A549 (cell line): ENCODE data around the gene METTL23. TPM values are rescaled to one million over a fixed set of nuclear protein-coding genes. Genes with fewer than 3 reads are reported as not detected.

Experiments used
- ATAC-seq, 2 experiments: fragments of 200-7000 bp in 1 of 2; fragments of >200 bp in 1 of 2; cut with Nextera tagmentation in 1 of 2; cut with Tn5 transposase in 1 of 2; 3 replicates each; pipeline versions ENCODE4 v1.8.0 to v1.9.1; 2018 to 2020; ENCODE audit warnings: mild to moderate bottlenecking in 1 of 2, moderate library complexity in 1 of 2
- CTCF ChIA-PET: fragments of 300-600 bp; sonication (Branson Sonifier 250); formaldehyde crosslinking; extraction: SDS; loops from one replicate; lab custom pipeline; 2021; ENCODE audit warnings: antibody characterized with exemption, inconsistent platforms; lab: Yijun Ruan, JAX
- POLR2A ChIA-PET: fragments of 350-600 bp; formaldehyde crosslinking; extraction: SDS; loops from one replicate; lab custom pipeline; 2021; ENCODE audit warnings: antibody characterized with exemption, inconsistent platforms; lab: Yijun Ruan, JAX
- DNase-seq, 2 experiments: peaks; one replicate each; pipeline versions ENCODE4 v3.0.0 to v3.0.0-alpha.2; 2011 to 2016; ENCODE audit warnings: low read depth in 1 of 2, low spot score in 1 of 2
- FAIRE-seq: peaks from 2 replicates; lab custom pipeline; 2011; peaks lifted over from hg19 to GRCh38; lab: Jason Lieb, UNC
- H3K27ac ChIP-seq, 2 experiments: fragments of >200 bp; sonication (Bioruptor Twin); formaldehyde crosslinking; 3 replicates each; pipeline ENCODE4 v1.5.1; 2016 to 2017
- H3K4me1 ChIP-seq: fragments of >200 bp; sonication (Bioruptor Twin); formaldehyde crosslinking; 3 replicates; pipeline ENCODE4 v1.6.1; 2016
- H3K4me2 ChIP-seq: fragments of >200 bp; sonication (Bioruptor Twin); formaldehyde crosslinking; 3 replicates; pipeline ENCODE4 v1.6.1; 2016
- H3K4me3 ChIP-seq: fragments of >200 bp; sonication (Bioruptor Twin); formaldehyde crosslinking; 3 replicates; pipeline ENCODE4 v1.5.1; 2016
- H3K9me3 ChIP-seq: fragments of >200 bp; sonication (Bioruptor Twin); formaldehyde crosslinking; 3 replicates; pipeline ENCODE4 v1.6.1; 2016
- BHLHE40 ChIP-seq: IDR thresholded peaks from 2 replicates; pipeline ENCODE4 v1.6.1; 2012; ENCODE audit warnings: low read depth, low read length, inconsistent platforms
- CBX2 ChIP-seq: fragments of 200-600 bp; sonication (generic); IDR thresholded peaks from 2 replicates; pipeline ENCODE4 v1.6.1; 2016; ENCODE audit warnings: low read depth, mild to moderate bottlenecking, borderline replicate concordance
- CHD2 ChIP-seq: fragments of 150-350 bp; IDR thresholded peaks from 2 replicates; pipeline ENCODE4 v1.6.1; 2014; ENCODE audit warnings: low read length; ENCODE audit not compliant: partially characterized antibody
- E2F6 ChIP-seq: IDR thresholded peaks from 2 replicates; pipeline ENCODE4 v1.6.1; 2012; ENCODE audit warnings: low read depth, borderline replicate concordance
- EHMT2 ChIP-seq: fragments of 200-600 bp; sonication (generic); IDR thresholded peaks from 2 replicates; pipeline ENCODE4 v1.6.1; 2016; ENCODE audit warnings: antibody characterized with exemption, low read depth, mild to moderate bottlenecking, moderate library complexity
- HOXA7 ChIP-seq: fragments of 250-450 bp; sonication (Bioruptor Pico); IDR thresholded peaks from 2 replicates; pipeline ENCODE4 v1.5.0; 2020; ENCODE audit warnings: mild to moderate bottlenecking, moderate library complexity
- HOXB5 ChIP-seq: fragments of 250-450 bp; sonication (Bioruptor Pico); IDR thresholded peaks from 2 replicates; pipeline ENCODE4 v1.5.0; 2020; ENCODE audit warnings: mild to moderate bottlenecking, moderate library complexity
- JUN ChIP-seq, 2 experiments: fragments of >200 bp; sonication (Bioruptor Twin); formaldehyde crosslinking; IDR thresholded peaks; 2 replicates in 1 of 2; 3 replicates in 1 of 2; pipeline ENCODE4 v1.6.1; 2016 to 2017
- JUNB ChIP-seq: fragments of >200 bp; sonication (Bioruptor Twin); formaldehyde crosslinking; IDR thresholded peaks from 2 replicates; pipeline ENCODE4 v1.6.1; 2016
- MAFK ChIP-seq: fragments of 450-650 bp; IDR thresholded peaks from 2 replicates; pipeline ENCODE4 v1.6.1; 2014; ENCODE audit not compliant: partially characterized antibody
- NFE2L2 ChIP-seq: fragments of 150-350 bp; conservative IDR thresholded peaks from 2 replicates; pipeline ENCODE4 v1.6.1; 2014; ENCODE audit warnings: low read length
- PBX3 ChIP-seq: IDR thresholded peaks from 2 replicates; pipeline ENCODE4 v1.6.1; 2012
- PHF8 ChIP-seq: fragments of 200-600 bp; sonication (generic); IDR thresholded peaks from 2 replicates; pipeline ENCODE4 v1.6.1; 2016; ENCODE audit warnings: low read depth, mild to moderate bottlenecking, antibody characterized with exemption, moderate library complexity, borderline replicate concordance
- POLR2AphosphoS2 ChIP-seq: conservative IDR thresholded peaks from 2 replicates; pipeline ENCODE4 v1.6.1; 2012; ENCODE audit warnings: low read length, improper control_type of control experiment, inconsistent platforms
- RAD21 ChIP-seq, 2 experiments: fragments of >200 bp in 1 of 2; sonication (Bioruptor Twin) in 1 of 2; formaldehyde crosslinking in 1 of 2; IDR thresholded peaks in 1 of 2; conservative IDR thresholded peaks in 1 of 2; 2 replicates in 1 of 2; 3 replicates in 1 of 2; pipeline ENCODE4 v1.6.1; 2012 to 2018; ENCODE audit warnings: inconsistent platforms in 1 of 2
- RARB ChIP-seq: fragments of 250-450 bp; sonication (Bioruptor Pico); IDR thresholded peaks from 2 replicates; pipeline ENCODE4 v1.8.0; 2021; ENCODE audit warnings: mild to moderate bottlenecking, moderate library complexity
- RCOR1 ChIP-seq: fragments of 150-350 bp; IDR thresholded peaks from 2 replicates; pipeline ENCODE4 v1.6.1; 2014; ENCODE audit warnings: antibody characterized with exemption, low read length, low read depth
- RFX5 ChIP-seq: fragments of 450-650 bp; IDR thresholded peaks from 2 replicates; pipeline ENCODE4 v1.7.1; 2014; ENCODE audit warnings: antibody characterized with exemption, mild to moderate bottlenecking, moderate library complexity
- SMC3 ChIP-seq: fragments of >200 bp; sonication (Bioruptor Twin); formaldehyde crosslinking; IDR thresholded peaks from 3 replicates; pipeline ENCODE4 v1.6.1; 2018; ENCODE audit warnings: inconsistent platforms
- TFCP2L1 ChIP-seq: fragments of 250-450 bp; sonication (Bioruptor Pico); IDR thresholded peaks from 2 replicates; pipeline ENCODE4 v1.5.0; 2021; ENCODE audit warnings: mild to moderate bottlenecking
- USF2 ChIP-seq: fragments of 450-650 bp; IDR thresholded peaks from 2 replicates; pipeline ENCODE4 v1.6.1; 2014; ENCODE audit warnings: antibody characterized with exemption
- ZC3H11A ChIP-seq: fragments of 450-650 bp; IDR thresholded peaks from 2 replicates; pipeline ENCODE4 v1.6.1; 2014; ENCODE audit warnings: antibody characterized with exemption, mild to moderate bottlenecking
- ZNF302 ChIP-seq: fragments of 250-450 bp; sonication (Bioruptor Pico); IDR thresholded peaks from 2 replicates; pipeline ENCODE4 v1.9.0; 2021; ENCODE audit warnings: inconsistent platforms, mild to moderate bottlenecking, moderate library complexity
- ZSCAN20 ChIP-seq: fragments of 250-450 bp; sonication (Bioruptor Pico); IDR thresholded peaks from 2 replicates; pipeline ENCODE4 v1.8.0; 2022; ENCODE audit warnings: mild to moderate bottlenecking, moderate library complexity
- WGBS: methylation state at CpG from one replicate; pipeline ENCODE4 v1.1.6; 2017; ENCODE audit errors: missing lambda C conversion rate; 5-methylcytosine and 5-hydroxymethylcytosine counted together
- polyA plus RNA-seq, 4 experiments: library from polyadenylated mRNA; depleted of rRNA in 3 of 4; stranded (reverse); fragments of >200 nt; fragmentation: RNase III in 1 of 4; extraction: RNeasy Plus Mini Kit Qiagen cat#74134 plus additional on column Dnase treatment in 1 of 4; gene quantifications; 2 replicates in 3 of 4; 3 replicates in 1 of 4; pipeline ENCODE4 v1.2.3, GENCODE V29; 2011 to 2017

The METTL23 gene
- polyA plus RNA-seq, 2 of the 4 experiments (the other 2 are of a cell fraction) = 64.9 to 120 TPM

- DNase-seq = no peak
- H3K27ac ChIP-seq = no peak overlapping the region
- H3K4me2 ChIP-seq = no peak overlapping the region
- H3K4me3 ChIP-seq = no peak overlapping the region
- FAIRE-seq = no peak
- peaks cover 6% of the 10 kb centered on the region for H3K4me1 ChIP-seq
- 87% methylated on average over 13 of the region's 13 CpGs for WGBS
- POLR2A ChIA-PET = interaction anchor here (1.8 kb wide), 1 partner anchor 10 kb away, joined by 5 read pairs; the partner anchor contains the start of genes JMJD6 and METTL23
- no peak for TF ChIP-seq ZC3H11A
- TF ChIP-seq RFX5 = no peak
- TF ChIP-seq JUNB = no peak
- no peak for TF ChIP-seq CHD2
- no peak for TF ChIP-seq RAD21 (conservative IDR thresholded peaks at IDR 0.05 in 1 of 2, IDR thresholded peaks at IDR 0.05 in 1 of 2)
- no peak for TF ChIP-seq PBX3
- no peak for TF ChIP-seq JUN (IDR thresholded peaks at IDR 0.05)
- TF ChIP-seq ZNF302 (CRISPR knock-in tag) = no peak
- no peak for TF ChIP-seq NFE2L2
- no peak for TF ChIP-seq HOXB5
- TF ChIP-seq EHMT2 = no peak
- TF ChIP-seq POLR2AphosphoS2 = no peak
- no peak for TF ChIP-seq CBX2
- no peak for TF ChIP-seq BHLHE40
- TF ChIP-seq RCOR1 = no peak
- no peaks in the 10 kb centered on the region for H3K9me3 ChIP-seq
- CTCF ChIA-PET = interaction anchor here (0.9 to 26.0 kb wide), 14 partner anchors 9 to 225 kb away, joined by 3 to 456 read pairs (median 8); partner anchors contain the start of genes JMJD6 and METTL23
- ATAC-seq = no peak
Measured at GRCh38 chr17:76716146-76716838, 10.3 kb upstream of the METTL23 start.

GRCh38 chr17:76716839-76717215 lies 9.8 kb upstream of the METTL23 start:
- H3K27ac ChIP-seq = no peak overlapping the region
- ATAC-seq (no peak), FAIRE-seq (no peak), DNase-seq (no peak)
- H3K9me3 ChIP-seq = no peaks in the 10 kb centered on the region
- CTCF ChIA-PET = interaction anchor here (0.9 to 26.0 kb wide), 14 partner anchors 9 to 225 kb away, joined by 3 to 456 read pairs (median 8); partner anchors contain the start of genes JMJD6 and METTL23
- H3K4me2 ChIP-seq = no peak overlapping the region
- no peak for TF ChIP-seq PBX3
- no peak for TF ChIP-seq BHLHE40
- no peak for TF ChIP-seq ZSCAN20 (CRISPR knock-in tag)
- no peak for TF ChIP-seq JUN (IDR thresholded peaks at IDR 0.05)
- TF ChIP-seq PHF8 = no peak
- TF ChIP-seq MAFK = no peak
- no peak for TF ChIP-seq TFCP2L1
- TF ChIP-seq HOXA7 (CRISPR knock-in tag) = no peak
- TF ChIP-seq RARB (CRISPR knock-in tag) = no peak
- TF ChIP-seq USF2 = no peak
- TF ChIP-seq POLR2AphosphoS2 = no peak
- TF ChIP-seq SMC3 = no peak
- TF ChIP-seq E2F6 = no peak
- no peak for TF ChIP-seq RAD21 (conservative IDR thresholded peaks at IDR 0.05 in 1 of 2, IDR thresholded peaks at IDR 0.05 in 1 of 2)
- POLR2A ChIA-PET = interaction anchor here (1.8 kb wide), 1 partner anchor 10 kb away, joined by 5 read pairs; the partner anchor contains the start of genes JMJD6 and METTL23
- H3K4me3 ChIP-seq = no peak overlapping the region
- H3K4me1 ChIP-seq = peaks cover under 1% of the 10 kb centered on the region; the same call in 2 of the 3 replicates
- 88% methylated on average over 6 of the region's 6 CpGs for WGBS
